Superior temporal gyrus (tissue), 1 donor: ENCODE results near the gene PLXNA4.

ENCODE experiments used
- DNase-seq: peaks from one replicate; pipeline ENCODE4 v3.0.0-alpha.2; 2016; ENCODE audit errors: extremely low spot score

PLXNA4 gene

DNA sequence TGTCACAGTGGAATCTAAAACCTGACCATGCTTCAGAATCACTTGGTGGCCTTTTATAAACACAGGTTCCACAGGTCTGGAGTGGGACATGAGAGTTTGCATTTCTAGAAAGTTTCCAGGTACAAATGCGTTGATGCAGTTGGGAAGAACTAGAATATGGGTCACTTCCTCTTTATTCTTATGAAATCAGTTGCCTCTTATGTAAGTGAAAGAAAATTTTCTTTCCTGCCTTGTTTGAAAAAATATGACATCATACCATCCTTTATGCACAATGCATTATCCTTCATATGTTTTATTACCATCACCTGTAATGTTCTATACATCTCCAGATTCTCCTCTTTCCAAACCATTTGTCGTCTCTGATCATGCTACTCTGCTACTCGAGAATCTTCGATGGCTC, 44.0 kb downstream of the PLXNA4 start:
- DNase-seq = no peak

DNA sequence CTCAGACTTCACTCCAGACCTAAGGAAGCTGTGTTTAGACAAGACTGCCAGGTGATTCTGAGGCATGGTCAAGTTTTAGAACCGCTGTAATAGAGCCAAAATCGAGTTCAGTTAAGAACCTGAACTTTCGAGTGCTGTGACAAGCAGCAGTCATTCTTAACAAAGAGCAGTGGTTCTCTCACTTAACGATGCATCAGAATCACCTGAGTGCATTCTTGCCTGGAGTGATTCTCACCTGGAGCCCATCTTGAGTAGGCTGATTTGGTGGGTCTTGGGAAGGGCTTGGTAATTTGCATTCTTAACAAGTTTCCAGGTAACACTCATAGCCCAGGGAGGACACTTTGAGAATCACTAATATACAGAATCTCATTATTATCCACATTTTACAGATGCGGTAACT, 44.7 kb downstream of the PLXNA4 start:
- DNase-seq = no peak

DNA sequence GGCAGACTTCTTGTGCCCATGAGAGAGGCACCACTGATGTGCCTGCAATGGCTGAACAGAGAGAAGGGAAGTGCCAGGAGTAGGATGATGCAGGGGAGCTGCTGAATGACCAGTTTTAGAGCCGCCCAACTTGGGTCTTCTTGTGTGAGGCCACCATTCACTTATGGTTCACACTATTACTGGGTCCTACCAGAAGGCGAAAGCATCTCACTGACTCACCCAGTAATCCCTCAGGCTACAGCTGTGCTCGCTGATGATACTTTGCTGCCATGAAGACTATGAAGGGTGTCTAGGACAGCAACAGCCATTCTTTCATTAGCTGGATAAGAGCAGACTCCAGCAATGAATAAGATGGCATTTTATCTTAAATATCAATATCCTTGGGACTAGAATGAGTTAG, 47.6 kb downstream of the PLXNA4 start:
- DNase-seq = no peak

DNA sequence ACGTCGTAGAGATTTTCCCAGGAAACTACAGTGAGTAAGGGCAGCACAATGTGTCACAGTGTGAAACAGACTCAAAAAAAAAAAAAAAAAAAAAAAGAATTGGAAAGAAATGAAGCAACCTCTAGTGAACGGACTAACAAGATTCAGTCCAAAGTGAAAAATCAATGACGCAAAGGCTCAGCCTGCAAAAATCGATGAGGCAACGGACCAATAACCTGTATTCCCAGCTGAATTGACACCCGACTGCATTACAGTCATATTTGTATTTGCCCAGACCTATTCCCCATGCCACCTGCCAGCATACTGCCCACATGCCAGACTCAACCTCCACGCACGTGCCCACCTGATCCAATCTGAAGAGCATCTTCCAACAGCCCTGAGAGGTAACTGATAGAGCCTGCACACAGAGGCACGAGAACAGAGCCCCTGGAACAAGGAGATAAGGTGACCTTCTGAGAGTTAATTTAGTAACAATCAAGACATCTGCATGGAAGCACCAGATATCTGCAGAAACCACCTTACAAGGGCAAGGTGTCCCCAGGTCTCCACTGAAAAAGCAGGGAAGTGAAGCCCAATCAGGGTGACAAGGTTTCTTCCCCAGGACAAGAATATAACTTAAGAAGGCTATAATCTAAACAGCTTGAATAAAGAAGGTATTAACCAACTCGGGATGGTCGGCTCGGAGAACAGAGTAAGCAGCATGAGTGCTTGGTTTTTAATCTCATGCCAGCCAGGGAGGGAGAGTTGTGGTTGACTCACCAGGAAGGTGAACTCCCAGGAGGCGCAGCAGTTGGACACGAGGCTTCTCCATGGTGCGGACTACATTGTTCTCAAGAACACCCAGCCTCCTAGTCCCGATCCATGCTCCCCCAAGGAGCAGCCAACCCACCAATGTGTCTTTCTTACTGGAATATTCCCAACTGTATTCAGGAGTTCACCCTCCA, 48.5 kb downstream of the PLXNA4 start:
- no peak for DNase-seq

DNA sequence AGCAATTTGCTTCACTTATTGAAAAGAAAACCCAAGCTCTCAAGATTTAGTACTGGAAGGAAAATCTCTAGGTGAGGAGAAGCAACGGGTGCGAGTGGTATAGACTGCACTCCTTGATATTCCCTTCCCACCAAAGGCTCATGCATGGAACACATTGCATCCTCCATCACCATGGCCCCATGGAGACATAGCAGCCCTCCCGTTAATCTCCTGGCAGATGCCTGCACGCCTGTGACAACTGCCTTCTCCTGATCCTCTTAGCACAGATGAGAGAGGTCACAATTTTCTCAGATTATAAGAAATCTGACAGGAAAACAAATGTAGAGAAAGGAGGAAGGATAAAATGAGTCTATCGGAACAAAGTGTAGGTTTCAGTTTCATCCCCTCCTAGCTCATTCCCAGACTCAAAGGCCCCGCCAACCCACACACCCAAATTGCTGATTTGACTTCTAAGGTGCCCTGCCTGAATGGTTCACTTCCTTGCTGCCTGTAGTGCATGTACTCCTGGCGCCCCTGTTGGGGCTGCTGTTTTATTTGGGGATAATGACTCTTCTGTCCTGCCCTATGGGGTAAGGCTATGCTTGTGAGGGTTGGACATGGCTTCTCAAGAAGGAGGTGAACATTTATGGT, 50.0 kb downstream of the PLXNA4 start:
- no peak for DNase-seq

DNA sequence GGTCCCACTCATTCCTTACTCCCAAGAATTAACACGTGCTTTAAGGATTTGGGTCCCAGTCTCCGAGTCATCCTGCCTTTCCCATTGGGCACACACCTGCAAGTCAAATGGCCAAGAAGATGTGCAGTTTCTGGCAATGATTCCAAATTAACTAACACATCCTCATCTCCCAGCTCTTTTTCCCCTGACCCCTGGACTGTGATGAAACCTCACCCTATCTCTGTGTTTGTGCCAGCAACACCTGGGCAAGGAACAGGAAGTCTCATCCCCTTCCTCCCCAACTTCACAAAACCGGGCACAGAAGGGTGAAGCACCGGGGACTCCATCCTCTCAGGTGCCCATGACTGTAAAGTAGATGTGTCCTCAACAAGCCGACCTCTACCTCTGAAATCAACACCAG, 54.8 kb downstream of the PLXNA4 start:
- DNase-seq = no peak

DNA sequence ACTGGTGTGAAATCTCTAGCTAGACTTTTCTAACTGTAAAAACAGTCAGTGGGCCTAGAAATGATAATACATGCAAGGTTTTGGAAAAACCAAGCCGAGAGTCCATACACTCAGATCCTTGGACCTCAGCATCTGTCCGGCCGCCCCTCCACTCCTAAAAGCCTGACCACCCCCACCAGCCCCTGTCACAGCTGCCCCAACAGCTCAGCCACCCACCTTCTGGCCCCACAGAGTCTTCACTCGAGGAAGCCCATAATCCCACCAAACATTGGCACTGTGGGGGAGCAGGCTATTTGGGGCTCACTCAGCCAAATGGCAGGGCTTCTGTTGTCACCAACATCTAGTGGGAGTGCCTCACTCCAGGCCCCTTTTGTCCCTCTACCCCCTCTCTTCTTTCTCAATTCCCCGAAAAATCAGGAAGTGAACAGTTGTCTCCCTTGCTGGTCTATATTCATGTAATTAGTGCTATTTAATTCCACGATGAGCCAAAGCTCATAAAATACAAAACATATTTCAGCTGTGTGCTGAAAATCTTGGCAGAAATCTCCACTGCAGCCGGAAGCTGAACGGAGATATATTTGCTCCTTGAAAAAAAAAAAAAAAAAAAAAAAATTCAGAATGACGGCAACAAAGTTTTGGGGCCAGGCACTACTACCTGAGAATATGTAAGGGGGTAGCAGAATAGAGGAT, 55.5 kb downstream of the PLXNA4 start:
- no peak for DNase-seq

DNA sequence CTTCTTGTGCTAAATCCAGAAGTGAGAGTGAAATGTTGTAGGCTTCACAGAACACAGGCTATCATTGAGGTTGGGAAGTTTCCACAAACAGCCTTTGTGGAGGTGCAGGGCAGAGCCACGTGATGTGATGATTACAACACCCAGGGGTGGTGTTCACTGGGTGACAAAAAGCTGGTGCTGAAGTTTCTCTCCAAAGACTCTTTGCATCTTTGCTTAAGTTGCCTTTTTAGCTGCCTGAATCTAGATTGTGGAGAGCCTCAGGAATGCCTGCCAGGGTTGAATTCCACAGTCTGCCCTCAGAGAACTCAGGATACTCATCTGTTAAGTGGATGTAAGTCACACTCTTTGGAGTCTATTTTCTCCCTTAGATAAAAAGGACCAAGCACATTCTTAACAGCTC, 56.3 kb downstream of the PLXNA4 start:
- peak; percentile 39 for DNase-seq

DNA sequence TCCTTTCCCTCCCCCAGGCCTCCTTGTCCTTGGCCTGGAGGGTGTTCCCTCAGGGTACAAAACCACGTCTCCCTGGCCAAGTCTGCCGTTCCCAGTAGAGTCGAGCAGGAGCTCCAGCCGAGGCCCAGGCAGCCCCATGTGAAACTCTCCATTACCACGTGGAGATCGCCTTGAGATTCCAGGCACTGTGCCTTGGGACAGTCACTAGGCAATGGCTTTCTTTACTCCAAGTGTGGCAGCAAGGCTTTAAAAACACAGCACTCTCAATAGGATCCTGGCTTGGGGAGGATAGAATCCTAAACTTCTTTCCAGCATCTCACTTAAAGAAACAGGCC, 57.5 kb downstream of the PLXNA4 start:
- no peak for DNase-seq

DNA sequence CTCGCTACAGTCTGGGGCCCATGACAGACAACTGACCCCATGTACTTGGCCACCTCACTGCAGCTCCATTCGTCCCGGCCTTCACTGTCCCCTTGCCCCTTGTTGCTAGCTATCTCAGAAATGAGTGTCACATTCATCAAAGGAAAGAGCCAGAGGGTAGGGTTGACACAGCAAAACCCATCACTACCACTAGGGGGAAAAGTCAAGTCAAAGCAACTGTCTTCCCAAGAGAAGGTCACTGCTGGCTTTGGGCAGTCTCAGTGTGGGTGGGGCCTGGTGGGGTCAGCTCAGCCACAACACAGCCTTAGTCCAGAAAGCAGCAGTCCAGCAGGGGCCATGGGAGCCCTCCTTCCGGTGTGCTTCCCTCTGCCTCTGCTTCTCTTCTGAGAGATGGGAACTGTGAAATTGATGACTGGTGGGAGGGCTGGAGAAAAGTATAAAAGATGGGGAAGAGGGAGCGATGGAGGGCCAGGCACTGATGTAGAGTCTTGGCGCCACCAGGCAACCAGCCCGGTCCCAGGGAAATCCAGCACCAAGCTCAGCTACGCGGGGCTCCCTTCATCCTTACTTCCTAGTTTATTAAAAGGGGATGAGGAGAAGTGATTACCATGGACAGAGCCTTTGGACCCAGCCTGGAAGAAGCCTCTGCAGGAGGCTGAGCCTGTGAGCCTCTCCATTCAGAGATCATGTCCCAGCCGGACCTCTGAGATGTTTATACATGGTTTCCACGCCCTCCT, 58.0 kb downstream of the PLXNA4 start:
- no peak for DNase-seq

DNA sequence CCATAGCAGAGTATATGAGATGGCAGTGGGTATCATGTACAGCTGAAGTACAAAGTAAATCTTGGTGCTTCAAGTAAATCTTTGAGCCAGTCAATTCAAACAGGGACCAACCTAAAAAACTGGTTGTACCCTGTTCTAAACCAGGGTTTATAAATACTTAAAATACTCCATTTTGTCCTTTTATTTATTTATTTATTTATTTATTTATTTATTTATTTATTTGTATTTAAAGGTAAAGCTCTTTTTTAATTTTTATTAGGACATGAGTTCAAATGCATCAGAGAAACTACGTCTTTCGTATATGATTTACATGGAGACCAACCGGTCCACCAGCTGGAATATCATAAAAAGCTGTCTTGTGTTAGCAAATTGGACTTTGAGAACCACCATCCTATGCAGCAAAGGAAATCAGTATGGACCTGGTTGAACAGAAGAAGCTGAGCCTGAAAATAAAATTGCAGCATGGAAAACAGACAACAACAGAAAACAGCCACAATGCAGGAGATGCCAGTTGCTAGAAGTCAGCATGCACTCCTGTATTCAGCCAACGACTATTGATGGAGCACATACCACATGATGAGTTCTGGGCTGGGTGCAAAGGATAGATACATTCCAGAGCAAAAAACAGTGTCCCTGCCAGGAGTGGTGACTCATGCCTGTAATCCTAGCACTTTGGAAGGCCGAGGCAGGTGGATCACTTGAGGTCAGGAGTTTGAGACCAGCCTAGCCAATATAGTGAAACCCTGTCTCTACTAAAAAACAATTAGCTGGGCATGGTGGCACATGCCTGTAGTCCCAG, 60.0 kb downstream of the PLXNA4 start:
- no peak for DNase-seq

DNA sequence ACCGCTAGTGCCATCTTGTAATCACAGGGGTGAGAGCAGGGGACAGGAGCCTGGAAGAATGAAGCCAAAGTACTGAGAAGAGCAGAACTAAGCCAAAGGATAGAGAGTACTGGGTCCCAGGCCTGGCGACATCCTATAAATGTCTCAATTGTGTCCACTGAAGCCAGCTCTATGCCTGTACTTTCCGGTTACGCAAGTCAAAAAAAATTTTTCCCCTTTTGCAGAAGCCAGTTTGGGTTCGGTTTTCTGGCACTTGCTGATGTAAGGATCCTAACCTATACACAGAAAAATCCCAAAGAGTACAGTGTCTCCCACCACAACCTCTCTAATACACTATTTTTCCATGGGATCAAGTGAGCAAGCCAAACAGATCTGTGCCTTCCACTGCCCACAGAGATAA, 61.1 kb downstream of the PLXNA4 start:
- DNase-seq = no peak

DNA sequence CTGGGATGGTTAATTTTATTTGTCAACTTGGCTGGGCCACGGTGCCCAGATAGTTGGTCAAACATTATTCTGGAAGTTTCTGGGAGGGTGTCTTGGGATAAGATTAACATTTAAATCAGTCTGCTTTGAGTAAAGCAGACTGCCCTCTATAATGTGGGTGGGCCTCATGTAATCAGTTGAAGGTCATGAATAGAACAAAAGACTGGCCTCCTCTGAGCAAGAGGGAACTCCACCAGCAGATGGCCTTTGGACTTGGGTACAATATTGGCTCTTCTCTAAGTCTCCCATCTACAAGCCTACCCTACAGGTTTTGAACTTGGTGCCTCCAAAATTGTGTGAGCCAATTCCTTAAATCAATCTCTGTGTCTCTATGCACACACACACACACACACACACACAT, 61.8 kb downstream of the PLXNA4 start:
- DNase-seq = no peak

DNA sequence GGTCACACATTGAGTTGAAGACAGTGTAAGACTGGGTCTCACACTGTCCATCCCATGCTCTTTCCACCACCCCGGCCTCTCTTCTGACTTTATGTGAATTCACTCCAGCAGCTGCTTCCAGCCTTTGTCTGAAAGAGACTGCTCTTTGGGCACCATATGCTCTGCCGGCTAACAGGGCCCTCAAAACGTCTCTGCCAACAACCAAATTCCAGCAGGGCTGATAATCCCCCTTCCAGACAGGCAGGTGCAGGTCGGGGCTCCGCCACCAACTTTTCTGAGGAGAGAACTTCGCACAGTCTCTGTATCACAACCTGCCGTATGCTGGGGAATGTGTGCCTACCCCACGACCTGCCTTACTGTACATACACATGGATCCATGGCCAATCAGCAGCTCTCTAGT, 64.3 kb downstream of the PLXNA4 start:
- no peak for DNase-seq

DNA sequence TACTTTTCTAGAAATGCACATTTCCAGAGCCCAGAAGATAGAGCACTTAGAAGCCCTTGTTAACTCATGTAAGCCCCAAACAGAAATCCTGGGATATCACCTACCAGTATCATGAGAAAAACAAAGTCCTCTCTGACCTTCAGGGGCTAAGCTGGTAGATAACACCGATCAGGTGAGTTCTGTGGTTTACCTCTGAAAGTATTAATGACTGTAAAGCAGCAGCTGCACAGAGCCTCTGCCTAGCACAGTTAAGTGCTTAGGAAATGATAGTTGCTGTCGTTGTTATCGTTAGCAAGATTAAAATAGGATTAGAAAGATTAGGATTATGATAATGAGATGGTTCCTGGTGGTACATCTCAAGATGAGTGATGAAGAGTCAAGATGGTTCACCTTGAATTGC, 64.9 kb downstream of the PLXNA4 start:
- no peak for DNase-seq

DNA sequence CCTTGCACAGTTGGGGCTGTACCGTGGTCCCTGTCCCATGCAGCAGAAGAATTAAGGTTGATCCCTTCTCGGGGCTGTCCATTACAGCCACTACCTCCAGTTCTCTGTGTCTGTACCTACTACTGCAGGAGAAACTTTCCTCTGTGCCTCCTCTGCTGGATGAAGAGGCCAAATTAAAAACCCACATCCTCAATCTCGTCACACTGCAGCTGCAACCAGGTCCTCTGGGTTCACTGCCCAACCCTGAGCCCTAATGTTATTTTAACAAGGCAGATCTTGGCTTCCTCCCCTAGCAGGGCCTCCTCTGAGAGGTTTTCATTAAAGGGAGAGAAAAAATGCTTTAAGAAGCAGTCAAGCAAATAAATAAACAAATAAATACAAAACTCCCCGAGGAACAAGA, 66.6 kb downstream of the PLXNA4 start:
- DNase-seq = no peak

DNA sequence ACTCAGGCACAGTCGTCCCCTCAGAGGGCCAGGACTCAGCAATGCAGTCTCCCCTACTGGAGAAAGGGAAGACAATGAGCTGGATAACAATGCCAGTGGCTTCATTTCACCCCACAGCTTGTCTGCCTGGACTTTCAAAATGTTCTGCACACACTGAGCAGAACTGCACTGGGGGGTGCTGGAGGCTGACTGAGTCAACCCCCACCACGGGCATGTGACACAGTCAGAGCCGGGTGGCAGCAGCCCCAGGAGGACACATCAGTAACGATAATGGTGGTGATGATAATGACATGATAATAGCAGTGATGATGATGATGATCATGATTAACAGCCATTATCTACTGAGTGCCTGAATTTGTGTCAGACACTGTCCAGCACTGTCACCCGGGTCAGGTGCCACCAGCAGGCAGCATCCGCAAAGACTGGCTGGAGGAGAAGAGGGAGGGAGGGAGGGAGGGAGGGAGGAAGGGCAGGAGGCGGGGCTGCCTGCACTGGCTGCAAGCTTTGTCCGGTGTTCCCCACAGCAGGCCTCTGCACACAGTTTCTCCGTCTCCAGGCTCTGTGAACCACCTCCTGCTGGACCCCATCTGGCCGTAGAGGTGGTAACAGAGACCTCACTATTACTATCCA, 67.4 kb downstream of the PLXNA4 start:
- no peak for DNase-seq

DNA sequence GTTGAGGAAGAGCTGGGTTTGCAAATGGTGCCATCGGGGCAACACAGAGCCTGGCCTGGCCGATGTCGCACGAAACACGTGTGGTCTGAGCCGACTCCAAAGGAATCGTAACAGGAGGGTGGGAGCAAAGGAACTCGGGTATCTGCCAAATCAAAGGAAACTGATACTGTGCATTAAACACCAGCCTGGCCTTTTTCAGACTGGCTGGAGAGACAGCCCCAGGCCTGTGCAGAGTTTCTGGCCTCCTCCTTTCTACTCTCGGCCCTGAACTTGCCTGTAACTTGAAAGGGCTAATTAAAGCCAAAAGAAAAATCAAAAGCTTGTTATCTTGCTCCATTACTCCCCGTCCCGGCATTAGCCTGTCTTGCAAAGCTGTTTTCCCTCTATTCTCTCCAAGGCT, 71.4 kb downstream of the PLXNA4 start:
- DNase-seq = no peak

DNA sequence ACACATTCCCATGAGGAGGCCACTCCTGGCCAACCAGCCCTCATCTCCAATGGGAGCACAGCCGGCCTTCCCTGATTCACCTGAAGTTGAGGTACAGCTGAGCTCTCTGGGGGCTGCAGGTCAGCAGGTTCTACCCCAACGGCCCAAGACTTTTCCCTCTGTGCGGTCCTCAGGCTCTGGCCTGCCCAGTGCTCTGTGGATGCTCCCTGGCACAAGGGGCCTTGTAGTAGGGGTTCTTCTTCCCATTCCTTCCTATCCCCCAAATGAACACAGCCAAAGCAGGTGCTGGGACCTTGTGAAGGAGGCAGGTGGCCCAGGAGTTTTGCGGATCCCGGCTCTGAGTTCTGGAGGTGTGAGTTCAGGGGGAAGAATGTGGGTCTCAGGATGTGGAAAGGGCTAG, 72.2 kb downstream of the PLXNA4 start:
- no peak for DNase-seq

DNA sequence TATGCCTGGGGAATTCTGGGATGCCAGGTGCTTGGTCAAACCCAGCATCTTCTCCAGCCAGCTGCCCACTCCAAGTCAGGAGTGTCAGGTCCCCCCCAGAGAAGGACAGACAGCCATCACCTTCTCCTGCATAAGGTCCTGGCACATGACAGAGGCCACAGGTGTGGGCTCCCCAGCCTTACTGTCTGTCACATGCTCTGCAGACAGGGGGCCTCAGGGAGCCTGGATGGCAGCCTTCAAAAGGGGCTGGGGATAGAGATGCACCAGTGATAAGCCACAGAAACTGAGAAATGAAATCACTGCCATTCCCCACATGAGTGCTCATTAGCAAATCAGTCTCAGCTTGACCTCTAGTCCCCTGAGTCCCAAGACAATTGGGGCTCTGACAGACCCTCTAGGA, 72.9 kb downstream of the PLXNA4 start:
- DNase-seq = no peak

DNA sequence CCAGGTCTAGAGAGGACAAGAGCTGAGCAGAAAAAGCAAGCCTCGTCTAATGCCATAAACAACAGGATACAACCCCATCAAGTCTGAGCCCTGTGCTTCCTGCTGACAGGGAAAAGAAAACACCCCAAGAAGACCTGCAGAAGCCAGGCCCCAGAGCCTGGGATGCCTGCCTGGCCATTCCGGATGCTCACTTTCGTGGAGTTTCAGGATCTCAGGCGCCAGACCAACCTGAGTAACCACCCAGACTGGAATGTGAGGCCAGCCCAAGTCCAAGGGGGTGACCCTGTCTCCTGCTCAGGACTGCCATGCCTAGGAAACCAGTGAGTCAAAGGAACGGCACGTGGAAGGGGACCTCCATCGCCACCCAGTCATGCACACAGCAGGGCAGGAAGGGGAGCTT, 74.3 kb downstream of the PLXNA4 start:
- DNase-seq = no peak
